Hair follicular keratinocyte (primary cell): ENCODE results near the gene SPDYE6. TPM values are rescaled to one million over a fixed set of nuclear protein-coding genes. Genes with fewer than 3 reads are reported as not detected.

Experiments
- total RNA-seq: library from RNA; depleted of rRNA; stranded (reverse); fragments of >200 nt; gene quantifications from 2 replicates; pipeline ENCODE4 v1.2.3, GENCODE V29; 2015

Gene SPDYE6, protein sequence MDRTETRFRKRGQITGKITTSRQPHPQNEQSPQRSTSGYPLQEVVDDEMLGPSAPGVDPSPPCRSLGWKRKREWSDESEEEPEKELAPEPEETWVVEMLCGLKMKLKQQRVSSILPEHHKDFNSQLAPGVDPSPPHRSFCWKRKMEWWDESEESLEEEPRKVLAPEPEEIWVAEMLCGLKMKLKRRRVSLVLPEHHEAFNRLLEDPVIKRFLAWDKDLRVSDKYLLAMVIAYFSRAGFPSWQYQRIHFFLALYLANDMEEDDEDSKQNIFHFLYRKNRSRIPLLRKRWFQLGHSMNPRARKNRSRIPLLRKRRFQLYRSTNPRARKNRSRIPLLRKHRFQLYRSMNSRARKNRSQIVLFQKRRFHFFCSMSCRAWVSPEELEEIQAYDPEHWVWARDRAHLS
- not detected in 2 replicates for total RNA-seq

GRCh38 chr7:102356344-102356743 lies at the start of gene SPDYE6:
Gene SPDYE6 (minus strand): TSS chr7:102356444. CDS start chr7:102356023, 421 bp downstream.

DNA sequence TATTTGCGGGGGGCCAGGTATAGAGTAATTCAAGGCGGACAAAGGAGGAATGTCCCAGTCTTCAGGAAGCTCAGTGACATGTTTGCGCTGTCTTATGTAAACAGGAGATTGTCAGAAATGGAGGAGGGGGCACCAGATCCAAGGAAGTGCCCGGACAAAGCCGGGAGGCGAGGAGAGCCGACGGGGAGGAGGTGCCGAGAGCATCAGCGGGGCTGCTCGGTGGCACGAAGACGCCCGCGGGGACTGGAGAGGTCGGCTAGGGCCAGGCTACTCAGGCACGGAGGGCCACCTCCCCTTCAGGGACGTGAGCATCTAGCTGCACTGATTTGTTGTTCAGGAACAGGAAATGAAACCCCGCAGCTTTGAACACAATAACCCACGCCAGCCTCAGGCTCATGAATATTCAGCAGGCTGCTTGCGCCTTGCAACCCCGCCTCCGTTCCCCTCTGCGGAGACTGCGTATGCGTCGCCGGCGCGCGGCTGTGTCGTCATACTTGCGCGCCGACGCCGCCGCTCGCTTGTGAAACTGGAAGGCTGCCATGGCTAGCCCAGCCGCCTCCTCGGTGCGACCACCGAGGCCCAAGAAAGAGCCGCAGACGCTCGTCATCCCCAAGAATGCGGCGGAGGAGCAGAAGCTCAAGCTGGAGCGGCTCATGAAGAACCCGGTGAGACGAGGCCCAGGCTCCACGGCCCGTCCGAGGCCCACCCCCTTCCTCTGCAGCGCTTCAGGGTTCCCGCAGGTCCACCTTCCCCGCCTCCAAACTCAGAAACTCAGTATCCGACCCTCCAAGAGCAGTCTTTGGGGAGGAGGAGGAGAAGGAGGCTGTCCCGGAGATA lies 39.8 kb upstream of the SPDYE6 start, which contains the start of gene PRKRIP1:
TSS of gene PRKRIP1 (plus strand) at position 491 of the 837 bp plus-strand sequence. CDS start at position 540, 49 bp downstream.

Other genes with a start within 250 kb of the SPDYE6 start
- 5.5 and 6.4 TPM in 2 replicates for gene SH2B2, start 69.6 kb downstream of the SPDYE6 start, total RNA-seq
- 11.6 and 12.1 TPM in 2 replicates for gene PRKRIP1, start 39.9 kb upstream of the SPDYE6 start, total RNA-seq
- 2.7 and 10.8 TPM in 2 replicates for gene ORAI2, start 77.1 kb upstream of the SPDYE6 start, total RNA-seq
- gene ALKBH4, start 108.4 kb upstream of the SPDYE6 start, total RNA-seq = 11.8 and 23.9 TPM in 2 replicates
- gene LRWD1, start 108.5 kb upstream of the SPDYE6 start, total RNA-seq = 12.5 and 17.1 TPM in 2 replicates
- 30.1 and 44.4 TPM in 2 replicates for gene POLR2J, start 122.5 kb upstream of the SPDYE6 start, total RNA-seq
- 0.27 and 0.62 TPM in 2 replicates for gene RASA4B, start 161.3 kb upstream of the SPDYE6 start, total RNA-seq
- gene UPK3BL2, start 187.3 kb upstream of the SPDYE6 start, total RNA-seq = 2.3 and 2.7 TPM in 2 replicates
- gene SPDYE2, start 194.8 kb upstream of the SPDYE6 start, total RNA-seq = not detected in 2 replicates
- 7.2 and 25.5 TPM in 2 replicates for gene POLR2J3, start 216.1 kb upstream of the SPDYE6 start, total RNA-seq